Smooth muscle cell of the brain vasculature (primary cell): ENCODE measurements around the gene HS3ST5.
"Not testable (repeated sequence)": the region's sequence is repeated elsewhere in the genome, so short reads cannot be mapped to it uniquely, and the experiment has no call there.

ENCODE experiments used
- DNase-seq: peaks from one replicate; pipeline ENCODE4 v3.0.0-alpha.2; 2012; ENCODE audit warnings: low read depth, low spot score

Gene HS3ST5

GRCh38 chr6:114339706-114340105 is 3.1 kb downstream of the HS3ST5 start:
- no peak for DNase-seq

GRCh38 chr6:114334237-114334636 is 8.6 kb downstream of the HS3ST5 start:
- DNase-seq: no peak

GRCh38 chr6:114327074-114327473 is 15.7 kb downstream of the HS3ST5 start:
- DNase-seq: no peak

- DNase-seq: no peak
Measured at GRCh38 chr6:114323784-114324183, 19.0 kb downstream of the HS3ST5 start.

GRCh38 chr6:114319749-114320148 is 23.1 kb downstream of the HS3ST5 start:
- no peak for DNase-seq

- DNase-seq: no peak
Measured at GRCh38 chr6:114315831-114316595, 26.8 kb downstream of the HS3ST5 start.

GRCh38 chr6:114313816-114314215 is 29.0 kb downstream of the HS3ST5 start:
- DNase-seq: not testable (repeated sequence)

GRCh38 chr6:114312931-114313330 is 29.9 kb downstream of the HS3ST5 start:
- DNase-seq: no peak

- DNase-seq: no peak
Measured at GRCh38 chr6:114310053-114310452, 32.8 kb downstream of the HS3ST5 start.

GRCh38 chr6:114304304-114304887 is 38.4 kb downstream of the HS3ST5 start:
- DNase-seq: no peak

GRCh38 chr6:114301596-114302219 is 41.1 kb downstream of the HS3ST5 start:
- no peak for DNase-seq

GRCh38 chr6:114297135-114297534 is 45.7 kb downstream of the HS3ST5 start:
- no peak for DNase-seq

GRCh38 chr6:114292431-114292830 is 50.4 kb downstream of the HS3ST5 start:
- DNase-seq: no peak

- DNase-seq: no peak
Measured at GRCh38 chr6:114291428-114291827, 51.4 kb downstream of the HS3ST5 start.

- no peak for DNase-seq
Measured at GRCh38 chr6:114290864-114291263, 52.0 kb downstream of the HS3ST5 start.

- DNase-seq: no peak
Measured at GRCh38 chr6:114288701-114289495, 53.9 kb downstream of the HS3ST5 start.

- no peak for DNase-seq
Measured at GRCh38 chr6:114287461-114287860, 55.4 kb downstream of the HS3ST5 start.

GRCh38 chr6:114286211-114286610 is 56.6 kb downstream of the HS3ST5 start:
- DNase-seq: no peak

- no peak for DNase-seq
Measured at GRCh38 chr6:114284281-114284680, 58.5 kb downstream of the HS3ST5 start.

GRCh38 chr6:114282292-114282691 is 60.5 kb downstream of the HS3ST5 start:
- no peak for DNase-seq

- no peak for DNase-seq
Measured at GRCh38 chr6:114281496-114281895, 61.3 kb downstream of the HS3ST5 start.
